HG02798 (cell line): ENCODE data around the gene PSMD13.
"Not testable (repeated sequence)": the region's sequence is repeated elsewhere in the genome, so short reads cannot be mapped to it uniquely, and the experiment has no call there.

Source experiments
- ATAC-seq: cut with Tn5 transposase; IDR thresholded peaks from one replicate; pipeline ENCODE4 v1.9.1; 2021; ENCODE audit warnings: mild to moderate bottlenecking; ENCODE audit not compliant: unreplicated experiment, poor library complexity

PSMD13 gene

DNA sequence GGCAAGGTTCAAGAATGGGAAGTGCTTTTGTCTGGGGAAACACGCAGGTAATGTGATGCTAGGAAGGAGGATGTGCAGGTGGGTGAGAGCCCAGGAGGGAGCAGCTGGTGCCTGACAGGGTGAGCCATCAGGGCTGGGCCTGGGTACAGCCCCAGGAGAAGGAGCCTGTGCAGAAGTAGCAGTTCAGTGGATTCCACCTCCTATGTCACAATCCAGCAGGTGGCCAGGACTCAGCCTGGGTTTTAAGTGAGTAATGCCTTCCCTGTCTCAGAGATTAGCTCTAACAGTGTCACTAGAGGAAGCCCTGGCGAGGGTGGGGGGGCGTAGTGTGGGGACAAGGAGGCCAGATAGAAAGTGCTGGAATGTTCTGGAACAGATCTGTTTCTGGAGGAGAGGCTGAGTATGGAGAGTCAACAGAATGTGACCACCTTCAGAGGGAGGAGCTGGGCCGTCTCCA lies 21.2 kb upstream of the PSMD13 start:
- ATAC-seq: no peak

DNA sequence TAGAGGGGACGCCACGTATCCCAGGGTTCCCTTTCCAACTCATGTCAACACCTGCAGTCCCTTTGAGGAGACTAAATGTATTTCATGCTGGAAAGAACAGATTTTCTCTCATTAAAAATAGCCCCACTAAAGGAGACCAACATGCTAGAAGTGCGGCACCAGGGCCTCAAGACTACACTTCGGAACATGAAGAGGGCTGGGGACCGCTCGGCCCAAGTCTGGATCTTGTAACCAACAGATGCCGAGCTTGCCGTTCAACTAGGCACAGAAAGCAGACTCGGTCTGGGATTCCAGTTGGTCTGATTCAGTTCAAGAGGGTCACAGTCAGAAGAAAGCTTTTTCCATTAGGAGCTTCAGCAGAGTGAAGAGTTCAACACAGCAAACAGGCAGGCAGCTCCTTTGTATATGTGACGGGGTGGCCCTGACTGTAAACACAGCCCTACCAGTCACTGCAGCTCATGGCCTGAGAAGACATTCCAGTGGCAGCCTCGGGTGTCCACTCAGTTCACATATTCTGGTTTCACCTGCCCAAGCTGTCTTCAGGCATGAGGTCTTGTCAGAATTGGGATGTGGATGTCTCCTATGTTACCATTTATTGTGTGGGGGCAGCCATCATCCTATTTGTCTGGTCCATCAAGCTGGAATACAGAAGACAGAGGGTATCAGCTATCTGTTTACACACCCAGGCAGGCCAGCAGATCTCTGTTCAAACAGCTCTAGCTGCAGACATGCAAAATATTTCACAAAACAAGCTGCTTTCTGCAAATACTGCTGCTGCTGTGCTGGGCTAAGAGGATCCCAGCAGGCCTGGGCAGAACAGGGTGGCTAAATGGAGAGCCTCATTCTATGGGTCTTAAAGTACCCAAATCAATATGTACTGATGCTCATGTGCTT lies 20.4 kb upstream of the PSMD13 start:
- ATAC-seq: no peak

DNA sequence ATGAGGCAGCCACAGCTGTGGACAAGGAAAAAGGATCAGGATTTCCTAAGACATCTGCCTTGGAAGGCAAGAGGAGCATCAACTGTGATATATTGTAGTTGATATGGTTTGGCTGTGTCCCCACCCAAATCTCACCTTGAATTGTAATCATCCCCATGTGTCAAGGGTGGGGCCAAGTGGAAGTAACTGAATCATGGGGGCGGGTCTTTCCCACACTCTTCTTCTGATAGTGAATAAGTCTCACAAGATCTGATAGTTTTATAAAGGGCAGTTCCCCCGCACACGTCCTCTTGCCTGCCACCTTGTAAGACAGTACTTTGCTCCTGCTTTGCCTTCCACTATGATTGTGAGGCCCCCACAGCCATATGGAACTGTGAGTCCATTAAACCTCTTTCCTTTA lies 19.1 kb upstream of the PSMD13 start:
- no peak for ATAC-seq

DNA sequence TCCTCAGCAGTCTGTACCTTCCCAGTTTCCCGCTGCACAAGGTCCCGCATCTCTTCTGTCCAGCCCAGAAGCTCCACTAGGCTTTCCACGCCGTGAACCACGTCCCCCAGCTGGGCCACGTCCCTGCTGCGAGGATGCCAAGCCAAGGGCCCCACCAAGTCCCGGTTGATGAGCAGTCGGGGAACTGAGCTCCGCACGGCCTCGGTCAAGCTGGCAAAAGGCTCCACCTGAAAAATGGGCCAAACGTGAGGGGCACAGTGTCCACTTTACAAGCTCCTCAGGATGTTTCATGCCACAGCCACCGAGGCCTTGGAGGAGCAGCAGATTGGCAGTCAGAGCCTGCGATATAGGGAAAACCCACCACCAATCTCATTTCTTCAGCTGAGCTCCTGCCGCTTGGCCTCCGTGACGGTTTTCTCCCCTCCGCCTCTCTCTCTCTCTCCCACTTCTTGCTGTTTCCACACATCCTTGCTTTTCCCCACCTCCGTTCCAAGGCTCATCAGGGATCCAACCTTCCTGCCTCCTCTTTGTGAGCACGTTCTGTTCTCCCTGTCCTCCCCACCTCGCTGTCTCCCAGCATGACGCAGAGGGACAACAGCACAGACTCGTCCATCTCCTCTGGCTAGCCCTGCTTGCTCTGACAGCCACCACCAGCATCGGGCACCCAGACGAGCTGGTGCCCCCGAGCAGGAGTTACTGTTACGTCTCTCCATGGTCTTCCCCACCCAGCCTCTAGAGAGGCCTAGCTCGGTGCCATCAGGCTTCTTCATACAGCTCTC lies 17.8 kb upstream of the PSMD13 start:
- ATAC-seq: no peak

DNA sequence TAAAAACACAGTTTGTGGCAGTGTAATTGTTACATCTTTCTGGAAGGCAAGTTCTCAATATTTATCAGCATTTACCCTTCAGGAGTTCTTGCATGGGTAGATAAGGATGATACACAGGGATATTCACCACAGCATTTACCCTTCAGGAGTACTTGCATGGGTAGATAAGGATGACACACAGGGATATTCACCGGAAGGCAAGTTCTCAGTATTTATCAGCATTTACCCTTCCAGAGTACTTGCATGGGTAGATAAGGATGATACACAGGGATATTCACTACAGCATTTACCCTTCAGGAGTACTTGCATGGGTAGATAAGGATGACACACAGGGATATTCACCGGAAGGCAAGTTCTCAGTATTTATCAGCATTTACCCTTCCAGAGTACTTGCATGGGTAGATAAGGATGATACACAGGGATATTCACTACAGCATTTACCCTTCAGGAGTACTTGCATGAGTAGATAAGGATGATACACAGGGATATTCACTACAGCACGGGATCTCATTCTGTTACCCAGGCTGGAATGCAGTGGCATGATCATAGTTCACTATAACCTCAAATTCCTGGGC lies 16.0 kb upstream of the PSMD13 start:
- not testable (repeated sequence) for ATAC-seq

DNA sequence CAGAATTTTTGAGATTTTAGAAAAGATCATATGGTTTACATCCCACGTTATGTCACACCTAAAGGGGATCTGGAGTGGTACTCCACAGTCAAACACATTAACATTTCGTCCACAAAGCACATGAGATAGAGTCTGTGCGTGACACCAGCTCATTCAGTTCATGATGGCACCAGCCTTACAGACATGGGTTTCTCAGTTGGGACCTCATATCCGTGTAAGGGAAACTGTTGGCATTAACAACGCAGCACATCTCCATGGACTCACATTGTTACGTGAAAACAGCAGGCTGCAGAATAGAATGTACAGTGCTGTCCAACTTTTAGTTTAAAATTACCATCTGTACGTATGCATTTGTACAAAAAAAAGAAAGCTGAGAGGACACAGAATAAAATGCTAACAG lies 15.2 kb upstream of the PSMD13 start:
- no peak for ATAC-seq

DNA sequence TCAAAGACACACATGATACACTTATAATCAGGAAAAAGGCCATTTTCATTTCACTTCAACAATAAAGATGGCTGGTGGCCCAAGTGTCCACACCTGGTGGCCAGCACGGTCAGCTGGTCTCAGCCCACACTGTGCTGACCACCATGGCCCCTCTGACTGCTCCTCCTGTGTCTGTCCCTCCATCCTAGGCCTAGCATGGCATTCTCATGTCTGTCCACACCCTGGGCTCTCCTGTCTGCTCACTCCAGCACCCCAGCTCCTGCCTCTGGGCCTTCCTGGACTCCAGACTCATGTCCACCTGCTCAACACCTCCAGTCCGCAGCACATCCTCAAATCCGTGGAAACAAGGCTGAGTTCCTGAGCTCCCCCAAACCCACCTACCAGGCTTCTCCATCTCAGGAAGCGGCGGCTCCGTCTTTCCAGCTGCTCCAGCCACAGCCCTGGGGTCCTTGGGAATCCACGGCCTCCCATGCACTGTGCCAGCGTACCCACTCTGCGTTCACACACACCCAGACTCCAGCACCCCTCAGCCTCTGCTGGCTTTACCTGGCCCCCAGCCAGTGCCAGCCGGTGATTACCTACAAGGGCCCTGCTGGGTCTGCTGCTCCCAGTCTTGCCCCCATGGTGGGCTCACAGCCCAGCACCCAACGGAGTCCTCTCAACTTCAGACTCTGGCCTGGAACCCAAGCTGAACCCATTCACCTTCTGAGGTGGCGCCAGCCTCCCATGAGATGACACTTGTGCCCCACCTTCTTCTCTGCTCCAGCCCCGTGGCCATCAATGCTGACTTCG lies 14.6 kb upstream of the PSMD13 start:
- no peak for ATAC-seq

DNA sequence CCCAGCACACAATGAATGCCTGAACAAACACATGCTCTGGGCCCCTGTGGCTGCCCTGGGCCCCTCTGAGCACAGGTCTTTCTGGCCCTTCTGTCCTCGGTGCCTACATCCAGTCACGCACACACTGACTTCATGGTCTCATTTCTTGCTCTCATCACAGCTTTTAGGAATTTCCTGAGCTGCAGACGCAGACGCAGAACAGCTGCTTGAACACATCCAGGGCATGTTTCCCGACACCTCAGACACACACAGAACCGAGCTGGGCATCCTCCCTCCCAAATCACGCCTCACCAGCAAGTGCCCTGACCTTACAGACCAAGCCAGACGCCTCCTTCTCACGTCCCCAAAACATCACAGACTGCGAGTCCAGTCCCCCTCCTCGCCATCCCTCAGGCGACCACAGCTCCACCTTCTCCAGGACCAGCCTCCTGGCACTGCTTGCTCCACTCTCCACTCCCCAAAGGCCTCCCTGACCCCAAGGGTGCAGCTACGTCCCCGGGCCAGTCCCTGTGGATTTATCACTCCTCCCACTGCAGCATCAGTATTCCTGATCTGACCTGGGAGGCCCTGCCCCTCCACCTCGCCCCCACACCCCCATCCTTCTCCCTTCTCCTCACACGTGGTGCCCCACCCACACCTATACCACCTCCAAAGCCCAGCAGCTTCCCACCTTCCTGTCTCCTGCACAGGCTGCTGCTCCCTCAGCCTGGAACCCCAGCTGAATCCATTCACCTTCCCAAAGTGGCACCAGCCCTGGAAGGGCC lies 13.6 kb upstream of the PSMD13 start:
- no peak for ATAC-seq

DNA sequence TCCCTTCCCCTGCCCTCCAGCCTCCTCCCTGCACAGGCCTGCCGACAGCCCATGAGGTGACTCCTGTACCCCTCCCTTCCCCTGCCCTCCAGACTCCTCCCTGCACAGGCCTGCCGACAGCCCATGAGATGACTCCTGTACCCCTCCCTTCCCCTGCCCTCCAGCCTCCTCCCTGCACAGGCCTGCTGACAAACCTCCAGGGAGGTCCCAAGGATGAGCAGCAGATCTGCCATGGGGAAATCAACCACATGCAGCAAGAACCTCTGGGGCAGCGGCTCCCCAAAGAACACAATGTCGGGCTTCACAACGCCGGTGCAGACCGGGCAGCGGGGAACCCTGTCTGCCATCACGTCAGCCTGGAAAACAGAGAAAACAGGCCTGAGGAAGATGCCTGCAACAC lies 12.9 kb upstream of the PSMD13 start:
- ATAC-seq: no peak

DNA sequence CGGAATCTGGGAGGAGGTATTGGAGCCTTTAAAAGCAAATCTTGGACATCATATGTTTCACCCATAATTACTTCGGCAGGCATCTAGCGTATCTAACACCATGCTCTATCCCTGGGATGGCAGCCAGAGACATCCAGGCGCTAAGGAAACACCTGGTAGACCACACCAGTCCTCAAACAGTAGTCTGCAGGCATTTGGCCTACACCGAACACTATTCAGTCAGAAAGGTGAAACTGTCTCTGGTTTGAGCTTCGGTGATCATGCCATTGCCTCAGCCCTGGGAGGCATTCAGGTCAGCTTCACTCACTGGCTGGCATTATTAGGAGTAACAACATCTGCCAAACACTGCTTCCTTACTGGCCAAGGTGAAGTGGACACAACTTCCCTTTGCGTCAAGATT lies 12.4 kb upstream of the PSMD13 start:
- ATAC-seq: no peak

DNA sequence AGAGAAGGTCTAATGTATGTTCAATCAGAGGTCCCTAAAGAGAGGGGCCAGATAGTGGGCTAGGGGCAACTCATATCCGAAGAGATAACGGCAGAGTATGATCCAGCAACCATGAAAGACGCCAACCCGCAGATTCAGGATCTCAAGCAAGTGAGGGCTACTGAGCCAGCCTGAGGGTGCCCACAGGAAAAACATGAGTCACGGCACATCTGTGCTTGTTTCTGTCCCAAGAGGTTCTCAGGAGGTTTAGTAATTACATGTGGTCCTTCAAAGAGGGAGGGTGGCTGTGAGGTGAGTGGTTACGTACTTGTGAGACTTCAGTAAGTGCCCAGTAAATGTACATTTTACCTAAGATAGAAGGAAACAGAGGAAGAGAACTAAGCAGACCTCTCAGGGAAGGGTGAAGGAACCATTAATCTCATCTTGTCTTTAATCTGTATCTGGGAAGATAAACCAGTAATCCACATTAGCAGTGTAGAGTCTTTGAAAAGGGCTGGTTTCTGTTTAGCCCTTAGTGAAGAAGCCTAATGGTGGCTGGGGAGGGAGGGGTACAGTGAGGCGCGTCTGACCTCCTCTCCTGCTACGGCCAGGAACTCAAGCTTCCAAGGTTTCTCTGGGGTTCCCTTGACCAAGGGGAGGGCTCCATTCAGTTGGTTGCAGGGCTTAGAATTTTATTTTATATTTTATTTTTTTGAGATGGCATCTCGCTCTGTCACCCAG lies 10.9 kb upstream of the PSMD13 start:
- peak; percentile 79 for ATAC-seq

DNA sequence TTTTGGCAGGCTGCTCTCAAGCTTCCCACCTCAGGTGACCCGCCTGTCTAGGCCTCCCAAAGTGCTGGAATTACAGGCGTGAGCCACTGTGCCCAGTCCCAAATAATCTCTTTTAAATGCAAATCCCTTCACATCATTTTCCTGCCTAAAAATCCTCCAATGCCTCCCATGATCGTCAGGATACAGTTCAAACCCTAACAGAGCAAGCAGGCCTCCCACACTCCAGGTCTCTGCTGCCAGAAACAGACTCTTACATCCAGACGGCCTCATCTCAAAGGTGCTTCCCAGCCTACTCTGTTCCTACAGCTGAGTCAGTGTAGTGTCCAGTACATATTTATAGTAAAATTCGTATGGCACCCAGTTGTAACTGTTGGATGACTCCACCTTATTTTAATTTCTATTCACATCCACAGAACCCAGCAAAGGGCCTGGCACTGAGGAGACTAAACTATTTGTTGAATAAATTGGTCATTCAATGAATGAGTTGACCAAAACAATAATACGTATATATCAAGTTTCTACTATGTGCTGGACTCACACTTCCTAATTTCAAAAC lies 8.9 kb upstream of the PSMD13 start:
- no peak for ATAC-seq

DNA sequence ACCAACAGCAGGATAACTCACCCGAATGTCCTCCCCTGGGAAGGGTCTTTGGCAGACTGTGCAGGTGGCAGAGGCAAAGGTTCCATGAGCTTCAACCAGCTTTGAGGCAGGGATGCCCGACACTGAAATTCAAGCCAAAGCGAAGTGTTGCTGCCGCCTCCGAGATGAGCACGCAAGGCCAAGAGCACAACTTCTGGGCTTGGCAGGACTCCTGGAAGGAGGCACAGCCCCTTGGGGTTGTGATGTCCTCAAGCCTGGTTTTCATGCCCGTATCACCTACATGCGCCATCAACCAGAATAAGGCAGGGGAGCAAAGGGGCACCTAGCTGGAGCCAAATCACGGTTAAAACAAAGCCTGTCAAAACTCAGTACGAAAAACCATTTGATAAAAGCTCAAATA lies 6.3 kb upstream of the PSMD13 start:
- ATAC-seq: no peak

DNA sequence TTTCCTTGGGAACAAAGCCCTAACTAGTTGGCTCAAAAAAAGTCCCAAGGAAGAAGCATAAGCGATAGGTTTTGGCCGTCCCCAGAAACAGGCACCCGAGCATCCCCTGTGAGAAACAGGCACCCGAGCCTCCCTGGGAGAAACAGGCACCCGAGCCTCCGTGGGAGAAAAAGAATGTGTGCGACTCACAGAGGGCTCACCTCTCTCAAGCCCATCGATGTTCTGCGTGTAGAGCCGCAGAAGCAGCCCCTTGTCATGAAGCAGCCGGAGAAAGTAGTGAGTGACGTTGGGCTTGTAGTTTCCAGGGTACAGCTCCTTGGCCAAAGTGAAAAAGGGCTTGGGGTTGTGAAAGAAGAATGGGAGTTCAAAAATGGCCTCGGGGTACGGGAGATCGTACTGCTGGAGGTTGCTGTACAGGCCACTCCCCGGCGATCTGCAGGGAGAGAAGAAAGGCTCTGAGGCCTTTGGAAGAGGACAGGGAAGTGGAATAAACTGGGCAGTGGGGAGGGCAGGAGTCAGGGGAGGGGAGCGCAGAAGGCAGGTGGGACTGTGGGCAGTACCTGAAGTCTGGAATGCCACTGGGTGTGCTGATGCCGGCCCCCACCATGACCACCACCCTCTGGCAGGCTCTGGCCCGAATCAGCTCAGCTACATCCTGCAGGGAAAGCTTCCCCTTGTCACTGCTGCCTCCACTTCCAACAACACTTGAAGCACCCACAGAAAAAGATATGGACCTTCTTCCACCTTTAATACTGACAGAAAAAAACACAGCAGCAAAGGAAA lies 3.8 kb upstream of the PSMD13 start:
- ATAC-seq: no peak

DNA sequence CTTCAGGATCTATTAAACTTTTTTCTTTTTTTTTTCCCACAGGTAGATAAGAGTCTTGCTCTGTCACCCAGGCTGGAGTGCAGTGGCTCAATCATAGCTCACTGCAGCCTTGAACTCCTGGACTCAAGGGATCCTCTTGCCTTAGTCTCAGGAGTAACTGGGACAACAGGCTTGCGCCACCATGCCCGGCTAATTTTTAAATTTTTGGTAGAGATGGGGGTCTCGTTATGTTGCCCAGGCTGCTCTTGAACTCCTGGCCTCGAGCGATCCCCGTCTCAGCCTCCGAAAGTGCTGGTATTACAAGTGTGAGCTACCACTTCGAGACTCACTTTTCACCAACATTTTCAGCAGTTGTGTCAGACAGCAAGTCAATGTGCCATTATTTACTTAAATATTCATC lies 1.6 kb upstream of the PSMD13 start:
- no peak for ATAC-seq

DNA sequence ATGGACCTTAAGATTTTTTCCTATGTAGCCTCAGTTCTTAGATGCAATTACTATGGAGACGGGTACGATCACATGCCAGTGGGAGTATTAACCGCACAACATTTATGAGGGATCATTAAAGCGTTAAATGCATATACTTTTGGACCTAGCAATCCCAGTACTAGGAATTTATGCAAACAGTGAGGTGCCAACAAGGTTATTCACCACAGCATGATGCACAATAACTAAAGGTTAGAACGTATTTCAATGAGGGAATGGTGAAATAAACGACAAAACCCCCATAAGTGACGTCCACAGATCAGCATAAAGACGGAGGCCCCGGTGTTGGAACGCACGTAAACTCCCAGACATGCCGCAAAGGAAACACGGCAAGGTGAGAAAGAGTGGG lies 1.2 kb upstream of the PSMD13 start:
- ATAC-seq: peak; percentile 3

DNA sequence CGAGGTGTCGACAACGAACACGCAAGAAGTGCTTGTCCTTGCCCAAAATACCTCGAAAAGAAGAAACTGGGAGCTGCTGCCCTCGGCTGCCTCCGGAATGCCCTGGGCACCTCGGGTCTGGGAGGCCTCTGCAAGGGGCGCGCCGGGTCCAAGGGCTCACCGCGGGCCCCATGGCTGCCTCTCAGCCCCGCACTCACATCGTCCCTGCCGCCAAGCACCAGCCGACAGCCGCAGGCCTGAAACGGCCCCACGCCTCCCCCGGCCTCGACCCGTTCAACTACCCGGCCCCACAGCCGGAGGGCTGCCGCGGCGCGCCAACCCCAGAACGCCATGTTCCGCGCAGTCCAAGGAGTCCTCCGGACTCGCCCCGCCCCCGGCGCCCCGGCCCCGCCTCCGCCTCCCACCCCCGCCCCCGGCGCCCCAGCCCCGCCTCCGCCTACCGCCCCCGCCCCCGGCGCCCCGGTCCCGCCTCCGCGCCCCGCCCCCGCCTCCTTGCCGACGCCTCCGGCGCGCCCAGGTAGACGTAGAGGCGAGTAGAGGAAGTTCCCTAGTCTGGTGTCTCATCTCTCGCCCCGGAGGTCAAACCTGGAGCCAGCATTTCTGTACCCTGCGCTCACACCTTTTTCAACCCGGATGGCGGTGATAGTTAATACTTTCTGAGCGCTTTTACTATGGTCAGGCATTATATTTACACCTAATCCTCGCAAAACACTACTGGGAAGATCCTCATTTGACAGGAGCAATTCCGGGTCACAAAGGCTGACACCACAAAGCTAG lies 591 bp upstream of the PSMD13 start, which contains the start of gene SIRT3:
TSS of gene SIRT3 (minus strand) at position 346 of the 777 bp plus-strand sequence. CDS start at position 332, 14 bp downstream.
- ATAC-seq: peak; percentile 79
